LNCaP clone FGC (cell line): ENCODE data around the gene FAM89A.

ENCODE experiments used
- DNase-seq: peaks from one replicate; pipeline ENCODE4 v3.0.0-alpha.2; 2011; ENCODE audit warnings: low read depth
- H3K4me3 ChIP-seq: 2 replicates; pipeline ENCODE4 v1.5.1; 2011; ENCODE audit warnings: mild to moderate bottlenecking, low read depth, low read length, control low read depth
- CTCF ChIP-seq: IDR thresholded peaks from 2 replicates; pipeline ENCODE4 v1.5.1; 2012; ENCODE audit warnings: mild to moderate bottlenecking; ENCODE audit not compliant: control insufficient read depth, insufficient read depth; ENCODE audit errors: extremely low read depth

FAM89A gene

GRCh38 chr1:231040019-231040799 is at the start of gene FAM89A:
Gene FAM89A, minus strand, starts transcription at chr1:231040254. Its CDS starts 43 bp downstream, at chr1:231040211.
- H3K4me3 ChIP-seq: peak within 1 kb of the TSS; percentile 61
- DNase-seq: no peak
- no peak for TF ChIP-seq CTCF

GRCh38 chr1:231084353-231084752 is 44.3 kb upstream of the FAM89A start:
- no peak overlapping the region for H3K4me3 ChIP-seq
- no peak for TF ChIP-seq CTCF
- DNase-seq: no peak

GRCh38 chr1:231079163-231079562 is 39.1 kb upstream of the FAM89A start:
- DNase-seq: no peak
- 0 out of 2 replicates have a peak, but pooled peaks have one; percentile 22 for TF ChIP-seq CTCF
- H3K4me3 ChIP-seq: no peak overlapping the region

GRCh38 chr1:231078250-231078649 is 38.2 kb upstream of the FAM89A start:
- DNase-seq: no peak
- no peak for TF ChIP-seq CTCF
- H3K4me3 ChIP-seq: no peak overlapping the region

- no peak overlapping the region for H3K4me3 ChIP-seq
- TF ChIP-seq CTCF: no peak
Measured at GRCh38 chr1:231076802-231077201, 36.7 kb upstream of the FAM89A start.

GRCh38 chr1:231075497-231075896 is 35.4 kb upstream of the FAM89A start:
- no peak for TF ChIP-seq CTCF
- no peak overlapping the region for H3K4me3 ChIP-seq
- DNase-seq: no peak

More at GRCh38 chr1:231076802-231077201, 36.7 kb upstream of the FAM89A start:
- DNase-seq: no peak

- no peak for DNase-seq
- no peak for TF ChIP-seq CTCF
- H3K4me3 ChIP-seq: no peak overlapping the region
Measured at GRCh38 chr1:231075020-231075419, 35.0 kb upstream of the FAM89A start.
